NCI-H1436 treated with DMSO at 0.1 percent for 48 hours (cell line): Measurements from ENCODE around the gene STK4.

Experiments used
- DNase-seq: peaks from one replicate; lab custom pipeline; 2025; lab: John Stamatoyannopoulos, UW

The STK4 gene

GRCh38 chr20:45112754-45113153 is 146.4 kb downstream of the STK4 start:
- no peak for DNase-seq

GRCh38 chr20:45113865-45114264 is 147.6 kb downstream of the STK4 start:
- DNase-seq: no peak

GRCh38 chr20:45114465-45115385 is 148.4 kb downstream of the STK4 start, which contains the start of gene WFDC5:
TSS of gene WFDC5 (minus strand) at chr20:45115174. CDS start at chr20:45115083, 91 bp downstream.
- DNase-seq: no peak

- no peak for DNase-seq
Measured at GRCh38 chr20:45115386-45115774, 149.1 kb downstream of the STK4 start.

GRCh38 chr20:45115829-45116228 is 149.5 kb downstream of the STK4 start:
- no peak for DNase-seq

GRCh38 chr20:45117581-45117980 is 151.3 kb downstream of the STK4 start:
- no peak for DNase-seq

GRCh38 chr20:45118028-45118427 is 151.7 kb downstream of the STK4 start:
- no peak for DNase-seq

GRCh38 chr20:45119556-45120266 is 153.4 kb downstream of the STK4 start:
- no peak for DNase-seq

- no peak for DNase-seq
Measured at GRCh38 chr20:45121388-45121787, 155.1 kb downstream of the STK4 start.

GRCh38 chr20:45124365-45124764 is 158.1 kb downstream of the STK4 start, which contains the start of gene WFDC12:
TSS of gene WFDC12 (minus strand) at chr20:45124465. CDS start at chr20:45124447, 18 bp downstream.
- no peak for DNase-seq

- no peak for DNase-seq
Measured at GRCh38 chr20:45128099-45128498, 161.8 kb downstream of the STK4 start.
